GM19035 (cell line): ENCODE results near the gene CYBA.

Experiments used
- ATAC-seq: cut with Tn5 transposase; IDR thresholded peaks from one replicate; pipeline ENCODE4 v1.9.1; 2021; ENCODE audit not compliant: unreplicated experiment

Gene CYBA

GRCh38 chr16:88593910-88594309 is 56.9 kb downstream of the CYBA start:
- ATAC-seq: no peak

GRCh38 chr16:88593489-88593888 is 57.4 kb downstream of the CYBA start:
- no peak for ATAC-seq
